Measurements from ENCODE around the gene ABCB9. TPM values are rescaled to one million over a fixed set of nuclear protein-coding genes. Genes with fewer than 3 reads are reported as not detected.

Gene ABCB9
- total RNA-seq, 4 donors from 2014 or later, result 2.7 to 9.5 (median 7.4) TPM

DNA sequence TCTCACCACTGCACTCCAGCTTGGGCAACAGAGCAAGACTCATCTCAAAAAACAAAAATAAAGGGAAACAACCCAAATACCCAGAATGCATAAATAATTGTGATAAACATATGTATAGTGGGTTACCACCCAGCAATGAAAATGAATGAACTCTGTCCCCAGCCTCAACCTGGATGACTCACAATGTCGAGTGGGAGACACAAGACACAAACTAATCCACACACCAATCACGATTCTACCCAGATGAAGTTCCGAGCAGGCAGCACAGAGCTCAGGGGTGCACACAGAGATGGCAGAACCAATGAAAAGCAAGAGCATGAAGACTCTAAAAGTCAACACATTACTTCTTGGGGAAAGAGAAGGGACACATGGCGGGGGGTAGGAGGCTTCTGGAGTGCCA lies 27.1 kb downstream of the ABCB9 start:
- 90% methylated on average over 4 of the region's 4 CpGs for WGBS
- H3K4me3 ChIP-seq, result no peak overlapping the region
- H3K4me1 ChIP-seq, result peaks cover 8% of the 10 kb centered on the region
- H3K9me3 ChIP-seq, result no peaks in the 10 kb centered on the region
- no peaks in the 10 kb centered on the region for H3K27me3 ChIP-seq
- DNase-seq (ENCODE audit: low spot score in 2 of 2), result no peak
- H3K27ac ChIP-seq, result no peak overlapping the region
- peaks cover 10% of the 10 kb centered on the region for H3K36me3 ChIP-seq
- TF ChIP-seq, protein P1, sequence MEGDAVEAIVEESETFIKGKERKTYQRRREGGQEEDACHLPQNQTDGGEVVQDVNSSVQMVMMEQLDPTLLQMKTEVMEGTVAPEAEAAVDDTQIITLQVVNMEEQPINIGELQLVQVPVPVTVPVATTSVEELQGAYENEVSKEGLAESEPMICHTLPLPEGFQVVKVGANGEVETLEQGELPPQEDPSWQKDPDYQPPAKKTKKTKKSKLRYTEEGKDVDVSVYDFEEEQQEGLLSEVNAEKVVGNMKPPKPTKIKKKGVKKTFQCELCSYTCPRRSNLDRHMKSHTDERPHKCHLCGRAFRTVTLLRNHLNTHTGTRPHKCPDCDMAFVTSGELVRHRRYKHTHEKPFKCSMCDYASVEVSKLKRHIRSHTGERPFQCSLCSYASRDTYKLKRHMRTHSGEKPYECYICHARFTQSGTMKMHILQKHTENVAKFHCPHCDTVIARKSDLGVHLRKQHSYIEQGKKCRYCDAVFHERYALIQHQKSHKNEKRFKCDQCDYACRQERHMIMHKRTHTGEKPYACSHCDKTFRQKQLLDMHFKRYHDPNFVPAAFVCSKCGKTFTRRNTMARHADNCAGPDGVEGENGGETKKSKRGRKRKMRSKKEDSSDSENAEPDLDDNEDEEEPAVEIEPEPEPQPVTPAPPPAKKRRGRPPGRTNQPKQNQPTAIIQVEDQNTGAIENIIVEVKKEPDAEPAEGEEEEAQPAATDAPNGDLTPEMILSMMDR (IDR thresholded peaks at IDR 0.05), result no peak
- TF ChIP-seq EP300 (IDR thresholded peaks at IDR 0.05) (no peak), POLR2A (IDR thresholded peaks at IDR 0.05) (no peak), POLR2AphosphoS5 (IDR thresholded peaks at IDR 0.05) (no peak)

DNA sequence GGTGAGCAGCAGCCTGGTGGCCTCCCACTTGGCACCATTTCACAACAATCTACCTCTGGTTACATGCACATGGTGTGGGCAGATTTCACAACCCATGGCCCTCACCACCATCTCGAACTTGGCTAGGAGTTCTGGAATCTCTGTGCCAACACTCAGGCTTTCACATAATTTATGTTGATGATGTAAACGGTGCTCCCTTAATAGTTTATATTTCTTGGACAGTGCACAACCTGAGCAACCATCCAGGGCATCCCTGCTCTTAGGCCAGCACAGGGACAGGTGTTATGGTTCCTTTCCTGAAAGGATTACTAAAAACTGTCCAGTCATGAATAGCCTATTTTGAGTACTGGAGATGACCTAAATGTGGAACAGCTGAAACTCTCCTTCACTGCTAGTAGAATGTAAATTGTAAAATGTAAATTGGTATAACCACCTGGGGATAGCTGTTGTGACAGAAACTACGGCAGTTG lies 28.6 kb downstream of the ABCB9 start:
- TF ChIP-seq POLR2AphosphoS5 (IDR thresholded peaks at IDR 0.05), result no peak
- TF ChIP-seq POLR2A (IDR thresholded peaks at IDR 0.05), result no peak
- TF ChIP-seq, protein P1 (IDR thresholded peaks at IDR 0.05), result no peak
- no peak for TF ChIP-seq EP300 (IDR thresholded peaks at IDR 0.05)
- H3K9me3 ChIP-seq, result no peaks in the 10 kb centered on the region
- H3K4me1 ChIP-seq, result no peaks in the 10 kb centered on the region
- no peak for DNase-seq (ENCODE audit: low spot score in 2 of 2)
- no peaks in the 10 kb centered on the region for H3K27me3 ChIP-seq
- WGBS, result 74% methylated on average over 3 of the region's 3 CpGs
- peaks cover 12% of the 10 kb centered on the region for H3K36me3 ChIP-seq
- H3K4me3 ChIP-seq, result no peak overlapping the region
- H3K27ac ChIP-seq, result no peak overlapping the region

- no peak overlapping the region for H3K27ac ChIP-seq
- TF ChIP-seq, protein P1 (IDR thresholded peaks at IDR 0.05), result no peak
- TF ChIP-seq POLR2A (IDR thresholded peaks at IDR 0.05), result no peak
- TF ChIP-seq EP300 (IDR thresholded peaks at IDR 0.05), result no peak
- no peak for TF ChIP-seq POLR2AphosphoS5 (IDR thresholded peaks at IDR 0.05)
- peaks cover 12% of the 10 kb centered on the region for H3K36me3 ChIP-seq
- no peaks in the 10 kb centered on the region for H3K4me1 ChIP-seq
- H3K9me3 ChIP-seq, result no peaks in the 10 kb centered on the region
- no peak for DNase-seq (ENCODE audit: low spot score in 2 of 2)
- WGBS, result 94% methylated on average over 8 of the region's 8 CpGs
- H3K4me3 ChIP-seq, result no peak overlapping the region
- no peaks in the 10 kb centered on the region for H3K27me3 ChIP-seq
Measured at GRCh38 chr12:122935318-122935717, 30.9 kb downstream of the ABCB9 start.

DNA sequence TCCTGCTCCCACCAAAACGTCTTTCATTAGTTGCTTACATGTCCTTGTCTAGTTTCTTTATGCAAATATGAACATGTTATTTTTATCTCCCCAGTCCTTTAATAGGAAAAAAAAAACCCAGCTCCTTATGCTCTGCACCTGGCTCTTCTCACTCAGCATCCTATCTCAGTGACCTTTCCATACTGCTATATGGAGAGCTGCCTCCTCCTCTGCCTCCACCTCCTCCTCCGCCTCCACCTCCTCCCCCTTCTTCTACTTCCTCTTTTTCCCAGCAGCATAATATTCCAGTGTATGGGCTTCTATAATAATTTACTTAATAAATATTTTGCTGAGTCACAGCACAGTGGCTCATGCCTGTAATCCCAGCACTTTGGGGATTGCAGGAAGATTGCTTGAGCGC lies 31.5 kb downstream of the ABCB9 start:
- TF ChIP-seq POLR2AphosphoS5 (IDR thresholded peaks at IDR 0.05) (no peak), POLR2A (IDR thresholded peaks at IDR 0.05) (no peak), EP300 (IDR thresholded peaks at IDR 0.05) (no peak)
- TF ChIP-seq, protein P1 (IDR thresholded peaks at IDR 0.05), result no peak
- Histone ChIP-seq H3K4me1 (no peaks in the 10 kb centered on the region), H3K27me3 (no peaks in the 10 kb centered on the region), H3K27ac (no peak overlapping the region), H3K36me3 (peaks cover 15% of the 10 kb centered on the region), H3K4me3 (no peak overlapping the region), H3K9me3 (no peaks in the 10 kb centered on the region)
- WGBS, result 78% methylated on average over 3 of the region's 3 CpGs
- no peak for DNase-seq (ENCODE audit: low spot score in 2 of 2)

- DNase-seq (ENCODE audit: low spot score in 2 of 2), result no peak
- Histone ChIP-seq H3K27ac (no peak overlapping the region), H3K27me3 (no peaks in the 10 kb centered on the region), H3K36me3 (peaks cover 15% of the 10 kb centered on the region), H3K4me1 (no peaks in the 10 kb centered on the region), H3K9me3 (no peaks in the 10 kb centered on the region), H3K4me3 (no peak overlapping the region)
- TF ChIP-seq POLR2A (IDR thresholded peaks at IDR 0.05), result no peak
- no peak for TF ChIP-seq EP300 (IDR thresholded peaks at IDR 0.05)
- TF ChIP-seq, protein P1 (IDR thresholded peaks at IDR 0.05), result no peak
- 77% methylated on average over 6 of the region's 8 CpGs for WGBS
Measured at GRCh38 chr12:122932207-122932606, 34.1 kb downstream of the ABCB9 start.

All from suprapubic skin (tissue), 4 donors.